GM12872 (cell line): Measurements from ENCODE around the gene GJC1.

Experiments
- CTCF ChIP-seq: IDR thresholded peaks from 3 replicates; pipeline ENCODE4 v1.5.1; 2011; ENCODE audit warnings: low read depth, mild to moderate bottlenecking, low read length, moderate library complexity; ENCODE audit not compliant: insufficient read depth

GJC1 gene

GRCh38 chr17:44766409-44767038, 63.6 kb downstream of the GJC1 start:
- no peak for TF ChIP-seq CTCF

DNA sequence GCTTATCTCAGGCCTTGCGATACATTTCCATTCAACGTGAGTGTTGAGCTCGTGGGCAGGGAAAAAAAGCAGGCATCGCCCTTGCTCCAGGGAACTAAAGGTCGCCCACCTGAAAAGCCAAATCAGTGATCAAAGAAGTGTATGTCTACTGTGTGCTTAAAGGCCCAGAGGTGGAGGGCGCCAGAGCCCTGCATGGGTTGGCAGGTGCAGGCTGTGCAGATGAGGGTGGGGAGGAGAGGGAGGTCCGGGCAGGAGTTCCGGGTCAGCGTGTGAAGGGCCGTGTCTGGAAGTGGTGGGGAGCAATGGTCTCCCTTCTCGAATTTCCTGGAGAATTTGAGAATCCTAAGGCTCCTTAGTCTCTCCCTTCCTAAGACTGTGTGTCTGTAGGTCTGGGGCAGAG, 64.1 kb downstream of the GJC1 start:
- no peak for TF ChIP-seq CTCF

GRCh38 chr17:44763170-44763569, 66.9 kb downstream of the GJC1 start:
- no peak for TF ChIP-seq CTCF

GRCh38 chr17:44761932-44762810, 67.9 kb downstream of the GJC1 start:
- TF ChIP-seq CTCF: no peak

DNA sequence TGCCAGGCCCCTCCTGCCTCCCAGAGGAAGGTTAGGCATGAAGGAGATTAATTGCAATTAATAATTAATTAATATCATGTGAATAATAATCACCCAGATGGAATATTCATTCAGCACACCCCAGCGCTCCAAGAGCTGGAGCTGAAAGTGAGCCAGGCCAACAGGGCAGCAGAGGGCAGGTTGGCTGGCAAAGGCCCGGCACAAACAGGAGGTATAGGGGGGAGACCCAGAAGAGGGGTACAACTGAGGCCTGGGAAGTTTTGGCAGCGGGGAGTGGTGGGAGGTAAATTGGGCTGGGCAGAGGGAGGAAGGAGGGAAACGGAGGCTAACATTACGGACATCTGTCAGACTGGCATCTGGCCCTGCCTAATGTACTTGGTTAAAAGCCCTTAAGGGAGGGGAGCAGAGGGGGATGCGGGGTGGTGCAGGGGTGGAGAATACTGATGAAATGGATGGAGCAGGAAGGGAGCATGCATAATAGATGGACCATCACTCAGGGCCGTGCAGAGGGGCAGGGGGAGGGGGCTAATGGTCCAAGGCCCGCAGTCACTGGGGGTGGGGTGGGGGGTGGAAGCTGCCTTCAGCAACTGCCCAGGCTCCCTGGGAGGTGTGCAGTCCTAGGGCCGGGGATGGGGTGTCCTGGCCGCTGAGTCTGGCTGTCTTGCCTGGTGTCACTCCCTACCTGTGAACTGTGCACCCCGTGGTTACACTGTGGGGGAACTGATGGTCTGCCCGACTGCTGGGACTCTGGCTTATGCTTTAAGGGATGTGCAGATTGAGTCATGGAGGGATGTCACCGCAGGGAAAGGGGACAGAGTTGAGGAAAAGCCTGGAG, 69.4 kb downstream of the GJC1 start:
- TF ChIP-seq CTCF: no peak

GRCh38 chr17:44759916-44760243, 70.2 kb downstream of the GJC1 start:
- no peak for TF ChIP-seq CTCF

DNA sequence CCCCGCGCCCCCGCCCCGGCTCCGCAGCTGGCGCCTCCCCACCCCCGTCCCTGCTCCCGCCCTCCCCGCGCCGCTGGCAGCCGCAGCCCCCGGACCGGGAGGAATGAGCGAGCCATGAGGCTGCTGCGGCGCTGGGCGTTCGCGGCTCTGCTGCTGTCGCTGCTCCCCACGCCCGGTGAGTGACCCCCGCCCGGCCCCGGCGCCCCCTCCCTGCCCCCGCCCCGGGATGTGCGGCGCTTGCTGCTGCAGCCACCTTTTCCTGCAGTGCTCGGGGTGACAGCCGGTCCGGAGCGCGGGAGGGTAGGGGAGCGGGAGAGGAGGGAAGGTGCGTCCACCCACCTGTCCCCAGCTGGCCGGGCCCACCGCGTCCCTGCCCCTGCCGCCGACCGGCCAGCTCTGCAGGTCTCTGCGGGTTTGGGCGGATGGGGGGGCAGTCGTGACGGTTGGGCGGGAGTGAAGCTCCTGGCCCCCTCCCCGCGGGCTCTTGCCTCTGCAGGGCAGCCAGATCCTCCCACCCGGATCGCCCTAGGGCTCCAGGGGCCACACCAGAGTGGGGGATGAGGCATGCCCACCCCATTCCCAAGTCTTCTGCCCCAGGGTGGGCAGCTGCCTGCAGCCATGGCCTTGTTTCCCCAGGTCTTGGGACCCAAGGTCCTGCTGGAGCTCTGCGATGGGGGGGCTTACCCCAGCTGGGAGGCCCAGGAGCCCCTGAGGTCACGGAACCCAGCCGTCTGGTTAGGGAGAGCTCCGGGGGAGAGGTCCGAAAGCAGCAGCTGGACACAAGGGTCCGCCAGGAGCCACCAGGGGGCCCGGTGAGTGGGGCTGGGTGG, 70.8 kb downstream of the GJC1 start:
- no peak for TF ChIP-seq CTCF
